Activated CD4-positive, alpha-beta T cell treated with anti-CD3 and anti-CD28 coated beads for 48 hours (primary cell): ENCODE data around the gene ZNF175.

Source experiments
- DNase-seq: peaks from one replicate; pipeline ENCODE4 v3.0.0-alpha.2; 2020

ZNF175 gene

DNA sequence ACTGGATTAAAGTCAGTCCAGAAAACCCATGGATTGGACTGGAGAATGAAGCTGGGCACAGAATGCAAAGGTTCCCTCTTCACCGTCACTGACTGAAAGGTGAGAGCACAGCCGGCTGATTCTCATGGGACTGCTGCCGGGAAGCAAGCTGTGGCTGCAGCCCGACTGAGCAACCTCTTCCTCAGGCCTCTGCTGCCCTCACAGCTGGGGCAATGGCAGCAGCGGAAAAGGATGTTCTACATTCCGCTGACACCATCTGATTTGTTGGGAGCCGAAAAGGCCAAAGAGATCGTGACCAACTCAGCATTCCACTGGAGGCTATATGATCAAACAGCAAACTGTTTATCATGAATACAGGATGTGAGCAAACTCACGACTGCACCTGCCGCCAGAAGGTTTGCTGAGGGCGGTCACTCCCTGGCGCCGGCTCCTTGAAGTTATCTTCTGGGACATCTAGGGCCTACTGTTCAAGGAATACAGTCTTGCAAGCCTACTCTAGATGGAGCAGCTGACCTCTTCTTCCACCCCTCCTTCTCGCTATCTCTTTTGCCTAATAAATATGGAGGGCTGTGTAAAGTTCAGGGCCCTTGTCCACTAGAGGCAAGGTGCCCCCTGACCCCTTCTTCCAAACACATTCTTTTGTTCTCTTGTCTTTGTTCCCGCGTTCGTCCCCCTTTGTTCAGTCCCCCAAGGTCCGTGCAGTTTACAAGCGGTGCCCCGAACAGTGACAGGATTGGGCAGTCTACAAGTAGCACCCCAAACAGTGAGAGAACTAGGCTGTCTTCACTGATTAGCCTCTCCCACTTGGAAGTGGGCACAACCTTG lies 20.0 kb upstream of the ZNF175 start:
- DNase-seq, result no peak

GRCh38 chr19:51551673-51552432 lies 19.2 kb upstream of the ZNF175 start:
- no peak for DNase-seq

DNA sequence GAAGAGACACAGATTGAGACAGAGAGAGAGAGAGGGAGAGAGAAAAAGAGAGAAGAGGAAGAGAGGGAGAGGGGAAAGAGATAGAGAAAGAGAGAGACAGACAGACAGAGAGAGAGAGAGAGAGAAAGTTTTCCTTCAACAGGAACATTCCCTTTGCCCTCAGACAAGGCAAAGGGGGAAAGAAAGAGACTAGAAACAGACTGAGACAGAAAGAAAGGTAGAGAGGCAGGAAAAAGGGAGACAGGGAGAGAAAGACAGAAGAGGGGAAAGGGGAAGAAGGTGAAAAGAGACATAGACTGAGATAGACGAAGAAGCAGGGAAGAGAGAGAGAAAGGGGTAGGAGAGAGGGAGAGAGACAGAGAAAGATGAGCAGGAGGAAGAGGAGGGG lies 18.5 kb upstream of the ZNF175 start:
- no peak for DNase-seq

- DNase-seq, result peak; percentile 69
These were observed 17.9 kb upstream of the ZNF175 start for GRCh38 chr19:51552996-51553725.

DNA sequence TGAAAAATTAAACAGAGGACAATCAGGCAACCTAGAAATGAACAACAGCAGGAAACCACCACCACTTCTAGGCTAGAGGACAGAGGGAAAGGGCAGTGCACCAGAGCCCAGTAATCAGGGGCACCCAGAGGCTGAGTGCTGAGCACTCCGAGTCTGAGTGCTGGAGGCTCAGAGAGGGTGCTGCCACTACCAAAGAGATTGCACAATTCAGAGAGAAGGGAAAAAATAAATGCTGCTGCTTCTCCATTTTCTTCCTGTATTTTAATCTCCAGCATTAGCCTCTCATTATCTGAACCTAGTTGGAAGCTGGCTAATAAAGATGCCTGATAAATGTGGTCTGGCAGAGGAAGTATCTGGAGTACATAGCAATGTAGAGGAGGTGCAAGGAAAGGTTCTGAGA lies 11.8 kb upstream of the ZNF175 start:
- no peak for DNase-seq

DNA sequence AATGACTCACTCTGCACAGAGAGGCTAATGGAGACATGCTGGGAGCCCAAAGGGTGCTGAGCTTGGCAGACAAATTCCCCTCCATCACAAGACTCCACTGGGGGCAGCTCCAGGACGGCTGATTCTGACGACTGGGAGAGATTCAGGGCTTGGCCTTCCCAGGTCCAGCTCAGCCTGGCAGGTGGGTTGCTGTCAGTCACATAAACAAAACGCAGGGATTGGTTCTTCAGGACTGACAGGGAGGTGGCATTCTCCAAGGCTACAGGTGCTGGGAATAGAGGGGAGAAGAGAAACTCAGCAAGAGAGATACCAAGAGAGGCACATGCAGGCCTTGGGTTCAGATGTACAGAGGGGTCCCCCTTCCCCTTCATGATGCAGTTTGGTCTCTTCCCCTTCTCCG lies 10.7 kb upstream of the ZNF175 start:
- DNase-seq, result no peak

DNA sequence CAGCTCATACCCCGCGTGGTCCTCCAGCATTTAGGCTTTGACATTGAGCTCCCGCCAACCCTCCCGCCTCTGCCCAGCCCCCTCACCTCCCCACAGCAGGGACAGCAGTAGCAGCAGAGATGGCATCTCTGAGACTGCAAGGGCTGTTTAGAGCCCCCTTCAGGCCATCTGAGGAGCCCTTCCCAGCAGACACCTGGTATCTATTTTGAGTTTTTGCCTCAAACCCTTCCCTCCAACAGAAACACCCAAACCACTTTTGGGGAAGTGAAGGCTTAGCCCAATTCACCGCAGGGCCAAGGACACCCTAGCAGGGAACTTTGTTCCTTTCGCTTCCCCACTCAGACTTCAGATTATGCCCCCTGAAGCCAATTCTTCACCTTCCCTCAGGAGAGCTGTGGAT lies 6.3 kb upstream of the ZNF175 start:
- no peak for DNase-seq

DNA sequence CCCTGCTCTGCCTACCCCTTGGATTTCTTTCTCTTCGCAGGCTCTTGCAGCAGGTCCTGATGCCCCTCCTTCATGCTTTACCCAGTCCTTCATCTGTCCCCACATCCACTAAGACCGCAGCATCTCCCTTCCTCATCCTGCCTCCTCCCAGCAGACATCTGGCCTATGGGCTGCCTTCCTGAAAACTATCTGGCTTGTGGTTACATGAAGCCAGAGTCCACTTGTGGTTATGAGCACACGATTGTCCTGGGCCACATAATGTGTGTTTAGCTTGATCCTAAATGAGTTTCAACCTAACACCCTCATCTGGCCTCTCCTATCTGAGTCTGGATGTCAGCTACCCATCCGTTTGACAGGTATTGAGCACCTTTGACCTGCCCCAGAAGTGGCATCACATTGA lies 5.5 kb upstream of the ZNF175 start:
- DNase-seq, result no peak

- no peak for DNase-seq
These were observed 4.5 kb upstream of the ZNF175 start for GRCh38 chr19:51566489-51567100.

DNA sequence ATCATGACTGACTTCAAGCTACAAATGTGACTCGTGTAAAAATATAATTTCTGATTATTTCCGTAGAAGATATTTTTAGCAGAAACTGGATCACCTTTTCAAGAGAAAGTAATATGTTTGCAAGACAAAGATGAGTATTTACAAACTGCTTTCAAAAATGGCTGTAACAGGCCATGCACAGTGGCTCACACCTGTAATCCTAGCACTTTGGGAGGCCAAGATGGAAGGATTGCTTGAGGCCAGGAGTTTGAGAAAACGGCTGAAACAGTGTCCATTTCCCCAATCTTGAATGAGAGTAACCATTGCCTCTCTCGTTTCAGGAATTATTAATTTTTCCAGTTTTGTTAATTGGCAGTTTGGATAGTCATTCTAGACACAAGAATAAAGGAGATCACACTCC lies 3.5 kb upstream of the ZNF175 start:
- no peak for DNase-seq

DNA sequence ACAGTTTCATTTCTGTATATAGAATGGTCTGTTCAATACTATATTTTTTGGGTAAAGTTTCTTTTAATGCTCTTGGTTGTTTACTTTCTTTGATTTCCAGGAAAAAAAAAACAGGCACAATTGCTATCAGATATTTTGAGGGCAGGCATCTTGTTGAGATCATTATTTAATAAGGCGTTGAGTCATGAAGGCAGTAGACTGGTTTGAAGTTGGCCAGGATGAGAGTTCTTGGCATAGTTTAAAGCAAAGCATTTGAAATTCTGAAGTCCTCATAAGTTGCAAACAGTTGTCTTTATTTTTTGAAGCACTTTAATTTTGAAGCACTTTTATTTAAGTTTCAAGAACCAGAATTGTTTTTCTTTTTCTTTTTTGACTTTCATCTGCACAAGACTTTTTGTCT lies 2.6 kb upstream of the ZNF175 start:
- DNase-seq, result no peak

GRCh38 chr19:51571599-51571998 lies 516 bp downstream of the ZNF175 start:
- DNase-seq, result no peak

DNA sequence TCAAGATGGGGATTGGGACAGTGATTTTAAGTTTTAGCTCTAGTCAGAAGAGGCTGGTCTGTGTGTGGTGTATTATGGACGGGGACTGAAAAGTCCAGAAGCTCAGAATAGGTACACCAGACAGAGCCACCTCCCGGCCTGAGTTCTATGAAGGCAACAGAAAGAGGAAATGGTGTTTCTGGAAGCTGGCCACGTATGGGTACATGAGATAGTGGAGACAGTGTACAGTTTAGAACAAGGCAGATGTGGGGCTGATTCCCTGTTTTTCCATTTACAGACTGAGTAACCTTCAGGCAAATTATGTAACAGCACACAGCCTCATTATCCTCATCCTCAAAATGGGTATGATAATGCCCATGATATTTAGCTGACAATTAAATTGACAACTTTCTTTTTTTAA lies 1.3 kb downstream of the ZNF175 start:
- no peak for DNase-seq

DNA sequence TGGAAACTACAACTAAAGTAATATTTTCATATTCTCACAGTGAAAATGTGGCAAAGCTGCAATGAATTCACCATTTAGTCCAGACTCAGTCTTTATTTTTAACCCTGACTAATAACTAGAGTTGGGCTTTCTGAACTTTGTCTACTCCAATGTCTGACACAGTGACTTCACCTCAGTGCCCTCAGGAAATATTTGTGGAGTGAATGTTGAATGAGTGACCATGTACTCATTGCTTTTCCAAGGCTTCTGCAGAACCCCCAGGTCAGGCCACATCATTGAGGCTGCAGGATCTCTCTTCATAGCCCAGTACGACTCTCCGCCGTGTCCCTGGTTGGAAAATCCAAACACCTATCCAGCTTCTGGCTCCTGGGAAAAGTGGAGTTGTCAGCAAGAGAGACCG lies 1.8 kb downstream of the ZNF175 start:
- no peak for DNase-seq

DNA sequence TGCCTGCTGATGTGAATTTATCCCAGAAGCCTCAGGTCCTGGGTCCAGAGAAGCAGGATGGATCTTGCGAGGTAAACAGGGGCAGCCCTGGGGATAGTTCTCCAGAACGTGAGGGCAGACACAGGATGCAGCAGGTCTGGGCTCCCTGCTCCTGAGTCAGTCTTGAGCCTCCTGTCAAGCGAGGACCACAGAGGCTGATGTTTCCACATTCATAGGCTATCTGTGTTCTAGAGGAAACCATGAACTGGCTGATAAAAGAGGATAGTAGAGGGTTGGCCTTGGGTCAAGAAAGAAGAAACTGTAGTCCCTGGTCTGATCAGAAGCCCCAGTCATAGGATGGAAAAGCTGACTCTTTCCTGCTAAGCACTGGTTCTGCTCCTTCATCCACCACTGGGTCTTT lies 2.2 kb downstream of the ZNF175 start:
- DNase-seq, result no peak

DNA sequence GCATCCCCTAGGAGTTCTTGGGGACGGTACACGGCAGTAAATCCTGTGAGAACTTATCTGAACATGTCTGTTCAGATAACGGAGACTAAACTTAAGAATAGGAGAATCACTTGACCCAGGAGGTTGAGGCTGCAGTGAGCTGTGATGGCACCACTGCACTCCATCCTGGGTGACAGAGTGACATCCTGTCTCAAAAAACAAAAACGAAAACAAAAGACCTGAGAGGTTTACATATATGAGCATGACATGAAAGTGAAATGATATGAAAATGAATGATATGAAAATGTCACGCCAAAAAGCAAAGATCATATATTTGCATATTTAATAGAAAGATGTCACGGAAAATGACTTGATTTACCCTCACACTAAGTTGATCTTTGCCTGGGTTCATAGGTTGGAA lies 5.8 kb downstream of the ZNF175 start:
- no peak for DNase-seq

GRCh38 chr19:51586103-51586728 lies 15.1 kb downstream of the ZNF175 start:
- DNase-seq, result no peak

DNA sequence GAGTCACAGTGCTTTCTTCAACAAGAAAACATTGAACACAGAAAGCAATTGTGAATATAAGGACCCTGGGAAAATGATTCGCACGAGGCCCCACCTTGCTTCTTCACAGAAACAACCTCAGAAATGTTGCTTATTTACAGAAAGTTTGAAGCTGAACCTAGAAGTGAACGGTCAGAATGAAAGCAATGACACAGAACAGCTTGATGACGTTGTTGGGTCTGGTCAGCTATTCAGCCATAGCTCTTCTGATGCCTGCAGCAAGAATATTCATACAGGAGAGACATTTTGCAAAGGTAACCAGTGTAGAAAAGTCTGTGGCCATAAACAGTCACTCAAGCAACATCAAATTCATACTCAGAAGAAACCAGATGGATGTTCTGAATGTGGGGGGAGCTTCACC lies 15.7 kb downstream of the ZNF175 start:
- DNase-seq, result no peak

DNA sequence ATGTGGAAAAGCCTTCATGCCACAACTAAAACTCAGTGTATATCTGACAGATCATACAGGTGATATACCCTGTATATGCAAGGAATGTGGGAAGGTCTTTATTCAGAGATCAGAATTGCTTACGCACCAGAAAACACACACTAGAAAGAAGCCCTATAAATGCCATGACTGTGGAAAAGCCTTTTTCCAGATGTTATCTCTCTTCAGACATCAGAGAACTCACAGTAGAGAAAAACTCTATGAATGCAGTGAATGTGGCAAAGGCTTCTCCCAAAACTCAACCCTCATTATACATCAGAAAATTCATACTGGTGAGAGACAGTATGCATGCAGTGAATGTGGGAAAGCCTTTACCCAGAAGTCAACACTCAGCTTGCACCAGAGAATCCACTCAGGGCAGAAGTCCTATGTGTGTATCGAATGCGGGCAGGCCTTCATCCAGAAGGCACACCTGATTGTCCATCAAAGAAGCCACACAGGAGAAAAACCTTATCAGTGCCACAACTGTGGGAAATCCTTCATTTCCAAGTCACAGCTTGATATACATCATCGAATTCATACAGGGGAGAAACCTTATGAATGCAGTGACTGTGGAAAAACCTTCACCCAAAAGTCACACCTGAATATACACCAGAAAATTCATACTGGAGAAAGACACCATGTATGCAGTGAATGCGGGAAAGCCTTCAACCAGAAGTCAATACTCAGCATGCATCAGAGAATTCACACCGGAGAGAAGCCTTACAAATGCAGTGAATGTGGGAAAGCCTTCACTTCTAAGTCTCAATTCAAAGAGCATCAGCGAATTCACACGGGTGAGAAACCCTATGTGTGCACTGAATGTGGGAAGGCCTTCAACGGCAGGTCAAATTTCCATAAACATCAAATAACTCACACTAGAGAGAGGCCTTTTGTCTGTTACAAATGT lies 16.4 kb downstream of the ZNF175 start:
- no peak for DNase-seq

GRCh38 chr19:51589511-51589910 lies 18.4 kb downstream of the ZNF175 start:
- no peak for DNase-seq

GRCh38 chr19:51590441-51590840 lies 19.4 kb downstream of the ZNF175 start:
- no peak for DNase-seq

DNA sequence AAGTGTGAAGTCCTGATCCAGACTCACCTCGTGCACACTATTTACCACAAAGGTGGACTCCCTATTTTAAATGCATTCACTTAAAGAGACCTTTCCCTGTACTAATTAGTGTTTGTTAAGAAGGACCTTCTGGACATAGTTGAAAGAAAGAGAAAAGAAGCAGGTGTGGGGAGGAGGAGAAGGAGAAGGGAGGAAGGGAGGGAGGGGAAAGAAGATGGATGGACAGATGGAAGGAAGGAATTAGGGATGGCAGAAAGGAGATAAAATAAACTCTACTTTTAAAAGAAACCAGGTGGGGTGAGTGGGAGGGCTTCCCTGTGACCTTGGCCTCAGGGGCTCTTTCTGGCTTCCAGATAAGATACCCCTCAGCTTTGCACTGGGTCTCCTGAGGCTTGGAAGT lies 21.4 kb downstream of the ZNF175 start:
- DNase-seq, result no peak
